Keratinocyte (primary cell): Measurements from ENCODE around the gene SRGAP3. TPM values are rescaled to one million over a fixed set of nuclear protein-coding genes. Genes with fewer than 3 reads are reported as not detected.

ENCODE experiments used
- DNase-seq: peaks from one replicate; pipeline ENCODE4 v3.0.0-alpha.2; 2011; ENCODE audit warnings: low read depth, missing footprints, low spot score
- FAIRE-seq: peaks from 2 replicates; lab custom pipeline; 2011; peaks lifted over from hg19 to GRCh38; lab: Jason Lieb, UNC
- H2AFZ ChIP-seq: 2 replicates; pipeline ENCODE4 v1.6.0; 2012; ENCODE audit warnings: low read length, control low read depth, inconsistent platforms; ENCODE audit not compliant: control insufficient read depth
- H3K27ac ChIP-seq: 2 replicates; pipeline ENCODE4 v1.5.1; 2011; ENCODE audit warnings: low read length; ENCODE audit not compliant: control insufficient read depth, insufficient read depth
- H3K27me3 ChIP-seq: 3 replicates; pipeline ENCODE4 v1.6.0; 2011; ENCODE audit warnings: low read length; ENCODE audit not compliant: control insufficient read depth, insufficient read depth; ENCODE audit errors: extremely low read depth
- H3K36me3 ChIP-seq, 2 experiments: 2 replicates in 1 of 2; 3 replicates in 1 of 2; pipeline ENCODE4 v1.5.1; 2011; ENCODE audit warnings: low read length in 2 of 2, mild to moderate bottlenecking in 1 of 2; ENCODE audit not compliant: control insufficient read depth in 2 of 2, insufficient read depth in 2 of 2; ENCODE audit errors: extremely low read depth in 1 of 2
- H3K4me1 ChIP-seq: 3 replicates; pipeline ENCODE4 v1.5.1; 2011; ENCODE audit warnings: low read length; ENCODE audit not compliant: control insufficient read depth, insufficient read depth; ENCODE audit errors: extremely low read depth
- H3K4me2 ChIP-seq: 3 replicates; pipeline ENCODE4 v1.6.0; 2011; ENCODE audit warnings: low read depth, low read length; ENCODE audit not compliant: control insufficient read depth, insufficient read depth; ENCODE audit errors: extremely low read depth
- H3K4me3 ChIP-seq, 3 experiments: fragments of 200-600 bp in 1 of 3; sonication (generic) in 1 of 3; 2 replicates in 2 of 3; 3 replicates in 1 of 3; pipeline ENCODE4 v1.5.1; 2011 to 2016; ENCODE audit warnings: low read length in 3 of 3, mild to moderate bottlenecking in 3 of 3, control low read depth in 2 of 3, inconsistent platforms in 1 of 3, low read depth in 1 of 3, mixed read lengths in 1 of 3, mixed run types in 1 of 3, moderate library complexity in 1 of 3; ENCODE audit not compliant: control insufficient read depth in 2 of 3, insufficient read depth in 2 of 3; ENCODE audit errors: extremely low read depth in 1 of 3
- H3K79me2 ChIP-seq: 2 replicates; pipeline ENCODE4 v1.6.0; 2012; ENCODE audit warnings: low read length; ENCODE audit not compliant: control insufficient read depth, insufficient read depth
- H3K9ac ChIP-seq: 3 replicates; pipeline ENCODE4 v1.6.0; 2011; ENCODE audit warnings: low read length; ENCODE audit not compliant: control insufficient read depth, insufficient read depth; ENCODE audit errors: extremely low read depth
- H3K9me1 ChIP-seq: 3 replicates; pipeline ENCODE4 v1.6.0; 2011; ENCODE audit warnings: low read length; ENCODE audit not compliant: control insufficient read depth, insufficient read depth; ENCODE audit errors: extremely low read depth
- H3K9me3 ChIP-seq: 2 replicates; pipeline ENCODE4 v1.5.1; 2012; ENCODE audit warnings: low read depth, low read length; ENCODE audit not compliant: control insufficient read depth
- H4K20me1 ChIP-seq: 3 replicates; pipeline ENCODE4 v1.6.0; 2011; ENCODE audit warnings: low read length; ENCODE audit not compliant: control insufficient read depth, insufficient read depth; ENCODE audit errors: extremely low read depth
- CTCF ChIP-seq, 3 experiments: IDR thresholded peaks in 1 of 3; conservative IDR thresholded peaks in 1 of 3; optimal IDR thresholded peaks in 1 of 3; 2 replicates in 2 of 3; 3 replicates in 1 of 3; pipeline versions ENCODE3 to v1.5.1; 2011; ENCODE audit warnings: low read length in 3 of 3, mild to moderate bottlenecking in 3 of 3, moderate library complexity in 2 of 3, control low read depth in 1 of 3, inconsistent platforms in 1 of 3; ENCODE audit not compliant: insufficient read depth in 2 of 3; ENCODE audit errors: extremely low read depth in 1 of 3
- EZH2 ChIP-seq: IDR thresholded peaks from one replicate; pipeline ENCODE4 v1.6.1; 2012; ENCODE audit warnings: inconsistent platforms, mild to moderate bottlenecking, low read length, moderate library complexity
- dilution Hi-C: fragments of 300-500 bp; cut with MboI; formaldehyde crosslinking; loops from one replicate; pipeline ENCODE4 v1.7.0; 2020; ENCODE audit warnings: low sequenced_read_pairs; ENCODE audit not compliant: extremely low pct_ligation_motif_present
- polyA plus RNA-seq, 5 experiments: library from polyadenylated mRNA; depleted of rRNA in 3 of 5; stranded (reverse) in 3 of 5; stranded (forward) in 1 of 5; unstranded in 1 of 5; fragments of >200 nt; gene quantifications; 1 replicate in 1 of 5; 2 replicates in 3 of 5; 3 replicates in 1 of 5; pipeline versions ENCODE4 v1.2.1 to v1.2.3, GENCODE V29; 2011 to 2012; ENCODE audit warnings: missing spikeins in 2 of 5, low read depth in 1 of 5, low replicate concordance in 1 of 5

The SRGAP3 gene
- polyA plus RNA-seq, 1 donor (not counting 4 experiments of a cell fraction or from before 2014, with no cell fraction given), result 7.2 TPM

- no peak for FAIRE-seq
Measured at GRCh38 chr3:9037144-9037711, 212.2 kb downstream of the SRGAP3 start.

GRCh38 chr3:9036404-9037131 lies 212.9 kb downstream of the SRGAP3 start:
- dilution Hi-C loops, result no loop called here
- Histone ChIP-seq H3K27ac (no peak overlapping the region), H3K9ac (no peak overlapping the region), H3K4me1 (peaks cover 6% of the 10 kb centered on the region), H3K4me2 (no peak overlapping the region), H2AFZ (no peak overlapping the region), H3K9me1 (no peaks in the 10 kb centered on the region), H3K79me2 (no peaks in the 10 kb centered on the region), H3K27me3 (no peaks in the 10 kb centered on the region), H3K36me3 (peaks cover 0 to 2% of the 10 kb centered on the region in 2 experiments), H4K20me1 (no peaks in the 10 kb centered on the region), H3K9me3 (no peaks in the 10 kb centered on the region), H3K4me3 (no peak overlapping the region)
- DNase-seq (no peak), FAIRE-seq (no peak)
- TF ChIP-seq CTCF (optimal IDR thresholded peaks at IDR 0.05 in 1 of 3, IDR thresholded peaks at IDR 0.05 in 1 of 3, conservative IDR thresholded peaks at IDR 0.05 in 1 of 3; ENCODE audit: extremely low read depth in 1 of 3, insufficient read depth in 2 of 3, low read length in 3 of 3) (no peak), EZH2 (no peak)

More at GRCh38 chr3:9037144-9037711, 212.2 kb downstream of the SRGAP3 start:
- Histone ChIP-seq H3K4me3 (no peak overlapping the region), H3K4me2 (no peak overlapping the region), H3K79me2 (no peaks in the 10 kb centered on the region), H2AFZ (no peak overlapping the region), H3K9me1 (no peaks in the 10 kb centered on the region), H3K27me3 (no peaks in the 10 kb centered on the region), H3K9ac (no peak overlapping the region), H3K4me1 (peaks cover 6% of the 10 kb centered on the region), H4K20me1 (no peaks in the 10 kb centered on the region), H3K27ac (no peak overlapping the region), H3K9me3 (no peaks in the 10 kb centered on the region), H3K36me3 (peaks cover 0 to 2% of the 10 kb centered on the region in 2 experiments)
- no peak for DNase-seq
- dilution Hi-C loops, result no loop called here
- TF ChIP-seq CTCF (optimal IDR thresholded peaks at IDR 0.05 in 1 of 3, IDR thresholded peaks at IDR 0.05 in 1 of 3, conservative IDR thresholded peaks at IDR 0.05 in 1 of 3; ENCODE audit: extremely low read depth in 1 of 3, insufficient read depth in 2 of 3, low read length in 3 of 3) (no peak), EZH2 (no peak)
